Measurements from ENCODE around the gene TMEM45B.
"Not testable (repeated sequence)": the region's sequence is repeated elsewhere in the genome, so short reads cannot be mapped to it uniquely, and the experiment has no call there.

TMEM45B gene

GRCh38 chr11:129865701-129866100, 50.1 kb downstream of the TMEM45B start:
- Histone ChIP-seq H3K4me2 (no peak overlapping the region), H3K79me2 (ENCODE audit: insufficient read depth, low read depth) (no peaks in the 10 kb centered on the region), H3K9ac (no peak overlapping the region), H3K36me3 (ENCODE audit: insufficient read depth) (no peaks in the 10 kb centered on the region), H4K20me1 (ENCODE audit: insufficient read depth) (no peaks in the 10 kb centered on the region), H3K27ac (no peak overlapping the region), H2AFZ (ENCODE audit: low read depth) (no peak overlapping the region), H3K27me3 (ENCODE audit: insufficient read depth, low read depth) (no peaks in the 10 kb centered on the region), H3K4me1 (ENCODE audit: low read depth, poor library complexity, severe bottlenecking) (no peaks in the 10 kb centered on the region), H3K4me3 (IDR thresholded peaks at IDR 0.05; ENCODE audit: insufficient read depth, low read depth, low read length) (no peak overlapping the region)
- TF ChIP-seq, protein P1, sequence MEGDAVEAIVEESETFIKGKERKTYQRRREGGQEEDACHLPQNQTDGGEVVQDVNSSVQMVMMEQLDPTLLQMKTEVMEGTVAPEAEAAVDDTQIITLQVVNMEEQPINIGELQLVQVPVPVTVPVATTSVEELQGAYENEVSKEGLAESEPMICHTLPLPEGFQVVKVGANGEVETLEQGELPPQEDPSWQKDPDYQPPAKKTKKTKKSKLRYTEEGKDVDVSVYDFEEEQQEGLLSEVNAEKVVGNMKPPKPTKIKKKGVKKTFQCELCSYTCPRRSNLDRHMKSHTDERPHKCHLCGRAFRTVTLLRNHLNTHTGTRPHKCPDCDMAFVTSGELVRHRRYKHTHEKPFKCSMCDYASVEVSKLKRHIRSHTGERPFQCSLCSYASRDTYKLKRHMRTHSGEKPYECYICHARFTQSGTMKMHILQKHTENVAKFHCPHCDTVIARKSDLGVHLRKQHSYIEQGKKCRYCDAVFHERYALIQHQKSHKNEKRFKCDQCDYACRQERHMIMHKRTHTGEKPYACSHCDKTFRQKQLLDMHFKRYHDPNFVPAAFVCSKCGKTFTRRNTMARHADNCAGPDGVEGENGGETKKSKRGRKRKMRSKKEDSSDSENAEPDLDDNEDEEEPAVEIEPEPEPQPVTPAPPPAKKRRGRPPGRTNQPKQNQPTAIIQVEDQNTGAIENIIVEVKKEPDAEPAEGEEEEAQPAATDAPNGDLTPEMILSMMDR (conservative IDR thresholded peaks at IDR 0.05; ENCODE audit: low read depth, low read length) = no peak

- Histone ChIP-seq H3K36me3 (ENCODE audit: insufficient read depth) (no peaks in the 10 kb centered on the region), H3K4me3 (IDR thresholded peaks at IDR 0.05; ENCODE audit: insufficient read depth, low read depth, low read length) (no peak overlapping the region), H3K27me3 (ENCODE audit: insufficient read depth, low read depth) (no peaks in the 10 kb centered on the region), H3K9ac (no peak overlapping the region), H3K27ac (no peak overlapping the region), H3K4me1 (ENCODE audit: low read depth, poor library complexity, severe bottlenecking) (no peaks in the 10 kb centered on the region), H2AFZ (ENCODE audit: low read depth) (no peak overlapping the region), H3K4me2 (no peak overlapping the region), H3K79me2 (ENCODE audit: insufficient read depth, low read depth) (no peaks in the 10 kb centered on the region), H4K20me1 (ENCODE audit: insufficient read depth) (no peaks in the 10 kb centered on the region)
- TF ChIP-seq, protein P1 (conservative IDR thresholded peaks at IDR 0.05; ENCODE audit: low read depth, low read length) = no peak
Measured at GRCh38 chr11:129866311-129866710, 50.7 kb downstream of the TMEM45B start.

DNA sequence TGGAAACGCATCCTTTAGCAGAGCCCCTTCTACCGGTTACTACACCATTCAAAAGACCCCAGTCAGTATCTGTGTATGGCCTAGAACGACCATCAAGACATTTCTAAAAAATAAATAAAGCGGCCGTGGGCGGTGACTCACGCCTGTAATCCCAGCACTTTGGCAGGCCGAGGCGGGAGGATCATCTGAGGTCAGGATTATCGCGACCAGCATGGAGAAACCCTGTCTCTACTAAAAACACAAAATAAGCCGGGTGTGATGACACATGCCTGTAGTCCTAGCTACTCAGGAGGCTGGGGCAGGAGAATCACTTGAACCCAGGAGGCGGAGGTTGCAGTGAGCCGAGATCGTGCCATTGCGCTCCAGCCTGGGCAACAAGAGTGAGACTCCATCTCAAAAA, 53.0 kb downstream of the TMEM45B start:
- not testable (repeated sequence) for H3K36me3 ChIP-seq (ENCODE audit: insufficient read depth); H3K79me2 ChIP-seq (ENCODE audit: insufficient read depth, low read depth); H3K4me2 ChIP-seq; H3K27me3 ChIP-seq (ENCODE audit: insufficient read depth, low read depth); H3K9ac ChIP-seq; H3K4me1 ChIP-seq (ENCODE audit: low read depth, poor library complexity, severe bottlenecking); H3K4me3 ChIP-seq (IDR thresholded peaks at IDR 0.05; ENCODE audit: insufficient read depth, low read depth, low read length); H4K20me1 ChIP-seq (ENCODE audit: insufficient read depth); H2AFZ ChIP-seq (ENCODE audit: low read depth); H3K27ac ChIP-seq

GRCh38 chr11:129871914-129872313, 56.3 kb downstream of the TMEM45B start:
- no peak overlapping the region for H3K9ac ChIP-seq
- no peaks in the 10 kb centered on the region for H3K36me3 ChIP-seq (ENCODE audit: insufficient read depth)
- H2AFZ ChIP-seq (ENCODE audit: low read depth) = no peak overlapping the region
- H3K27me3 ChIP-seq (ENCODE audit: insufficient read depth, low read depth) = no peaks in the 10 kb centered on the region
- no peak overlapping the region for H3K4me3 ChIP-seq (IDR thresholded peaks at IDR 0.05; ENCODE audit: insufficient read depth, low read depth, low read length)
- no peak overlapping the region for H3K4me2 ChIP-seq
- no peaks in the 10 kb centered on the region for H4K20me1 ChIP-seq (ENCODE audit: insufficient read depth)
- H3K79me2 ChIP-seq (ENCODE audit: insufficient read depth, low read depth) = no peaks in the 10 kb centered on the region
- H3K4me1 ChIP-seq (ENCODE audit: low read depth, poor library complexity, severe bottlenecking) = no peaks in the 10 kb centered on the region
- no peak overlapping the region for H3K27ac ChIP-seq
- TF ChIP-seq, protein P1 (conservative IDR thresholded peaks at IDR 0.05; ENCODE audit: low read depth, low read length) = no peak

GRCh38 chr11:129880311-129880710, 64.7 kb downstream of the TMEM45B start:
- no peaks in the 10 kb centered on the region for H3K36me3 ChIP-seq (ENCODE audit: insufficient read depth)
- H3K4me2 ChIP-seq = no peak overlapping the region
- H3K9ac ChIP-seq = no peak overlapping the region
- no peaks in the 10 kb centered on the region for H3K79me2 ChIP-seq (ENCODE audit: insufficient read depth, low read depth)
- H2AFZ ChIP-seq (ENCODE audit: low read depth) = no peak overlapping the region
- H3K4me1 ChIP-seq (ENCODE audit: low read depth, poor library complexity, severe bottlenecking) = no peaks in the 10 kb centered on the region
- no peak overlapping the region for H3K4me3 ChIP-seq (IDR thresholded peaks at IDR 0.05; ENCODE audit: insufficient read depth, low read depth, low read length)
- TF ChIP-seq, protein P1 (conservative IDR thresholded peaks at IDR 0.05; ENCODE audit: low read depth, low read length) = no peak
- H4K20me1 ChIP-seq (ENCODE audit: insufficient read depth) = no peaks in the 10 kb centered on the region
- no peak overlapping the region for H3K27ac ChIP-seq
- H3K27me3 ChIP-seq (ENCODE audit: insufficient read depth, low read depth) = no peaks in the 10 kb centered on the region

Measured in KMS-11 (cell line).